H1 (cell line): Measurements from ENCODE around the gene RPP25L. TPM values are rescaled to one million over a fixed set of nuclear protein-coding genes. Genes with fewer than 3 reads are reported as not detected.

Experiments used
- CTCF ChIA-PET: fragments of 300-600 bp; sonication (Branson Sonifier 250); formaldehyde crosslinking; loops from one replicate; lab custom pipeline; 2021; ENCODE audit not compliant: partially characterized antibody; lab: Charles Lee
- POLR2A ChIA-PET: fragments of 300-600 bp; sonication (Branson Sonifier 250); formaldehyde crosslinking; loops from one replicate; lab custom pipeline; 2021; ENCODE audit warnings: inconsistent platforms; ENCODE audit not compliant: partially characterized antibody; lab: Charles Lee
- DNase-seq, 2 experiments: peaks; one replicate each; pipeline versions ENCODE4 v3.0.0 to v3.0.0-alpha.2; 2010 to 2022; ENCODE audit warnings: low spot score in 2 of 2, low read depth in 1 of 2, mixed read lengths in 1 of 2
- FAIRE-seq: peaks from 2 replicates; lab custom pipeline; 2011; peaks lifted over from hg19 to GRCh38; lab: Jason Lieb, UNC
- H2AFZ ChIP-seq: 2 replicates; pipeline ENCODE4 v1.8.1; 2012; ENCODE audit warnings: low read length, inconsistent platforms
- H2AK5ac ChIP-seq: 2 replicates; pipeline ENCODE4 v1.6.1; 2013; ENCODE audit warnings: low read depth, low read length
- H2BK120ac ChIP-seq: replicated peaks from 2 replicates; pipeline ENCODE3; 2013; ENCODE audit warnings: low read depth, low read length, inconsistent platforms
- H2BK12ac ChIP-seq: 2 replicates; pipeline ENCODE4 v1.6.1; 2013; ENCODE audit warnings: low read depth, low read length
- H2BK15ac ChIP-seq: 2 replicates; pipeline ENCODE4 v1.6.1; 2013; ENCODE audit warnings: low read length
- H2BK20ac ChIP-seq: 2 replicates; pipeline ENCODE4 v1.6.1; 2013; ENCODE audit warnings: low read length
- H2BK5ac ChIP-seq: 2 replicates; pipeline ENCODE4 v1.6.1; 2013; ENCODE audit warnings: low read depth, low read length
- H3K14ac ChIP-seq: 2 replicates; pipeline ENCODE4 v1.6.1; 2013; ENCODE audit warnings: inconsistent platforms; ENCODE audit not compliant: insufficient read length
- H3K18ac ChIP-seq: 2 replicates; pipeline ENCODE4 v1.6.1; 2013; ENCODE audit warnings: low read length; ENCODE audit errors: extremely low read depth
- H3K23ac ChIP-seq: 2 replicates; pipeline ENCODE4 v1.6.1; 2013; ENCODE audit warnings: inconsistent platforms; ENCODE audit not compliant: insufficient read length
- H3K23me2 ChIP-seq: 2 replicates; pipeline ENCODE4 v1.6.1; 2013; ENCODE audit warnings: low read depth, low read length
- H3K27ac ChIP-seq: 2 replicates; pipeline ENCODE4 v1.6.1; 2011; ENCODE audit warnings: low read depth, low read length, inconsistent platforms
- H3K27me3 ChIP-seq, 4 experiments: replicated peaks in 1 of 4; 1 replicate in 1 of 4; 2 replicates in 3 of 4; pipeline versions ENCODE4 v1.6.1 to v1.8.1; 2011 to 2013; ENCODE audit warnings: low read length in 3 of 4, mild to moderate bottlenecking in 3 of 4, inconsistent platforms in 2 of 4, mixed read lengths in 2 of 4, moderate library complexity in 1 of 4; ENCODE audit not compliant: control insufficient read depth in 3 of 4, insufficient read depth in 3 of 4; ENCODE audit errors: extremely low read depth in 1 of 4
- H3K36me3 ChIP-seq, 4 experiments: 2 replicates each; pipeline versions ENCODE4 v1.6.1 to v1.8.1; 2011 to 2013; ENCODE audit warnings: mild to moderate bottlenecking in 4 of 4, low read length in 3 of 4, moderate library complexity in 2 of 4, control low read depth in 1 of 4, inconsistent platforms in 1 of 4; ENCODE audit not compliant: insufficient read depth in 4 of 4, control insufficient read depth in 2 of 4
- H3K4ac ChIP-seq: replicated peaks from 2 replicates; pipeline ENCODE3; 2013; ENCODE audit warnings: low read length, low read depth, mixed read lengths, inconsistent platforms; ENCODE audit not compliant: insufficient read length
- H3K4me1 ChIP-seq, 4 experiments: replicated peaks in 1 of 4; 1 replicate in 1 of 4; 2 replicates in 3 of 4; pipeline versions ENCODE4 v1.6.1 to v1.8.1; 2011 to 2013; ENCODE audit warnings: low read length in 3 of 4, inconsistent platforms in 2 of 4, mixed read lengths in 1 of 4; ENCODE audit not compliant: insufficient read depth in 4 of 4, control insufficient read depth in 3 of 4
- H3K4me2 ChIP-seq, 2 experiments: 2 replicates each; pipeline versions ENCODE4 v1.6.1 to v1.8.1; 2011 to 2013; ENCODE audit warnings: low read depth in 2 of 2, low read length in 2 of 2, control low read depth in 1 of 2, inconsistent platforms in 1 of 2, mild to moderate bottlenecking in 1 of 2; ENCODE audit not compliant: insufficient read depth in 1 of 2
- H3K4me3 ChIP-seq, 4 experiments: fragments of 200-600, 300-600 bp in 1 of 4; sonication (generic), shearing (Covaris generic), sonication (Bioruptor Twin) in 1 of 4; 2 replicates each; pipeline versions ENCODE4 v1.5.1 to v1.8.1; 2011 to 2016; ENCODE audit warnings: low read length in 4 of 4, low read depth in 3 of 4, control low read depth in 2 of 4, inconsistent platforms in 2 of 4, mild to moderate bottlenecking in 2 of 4, mixed read lengths in 1 of 4, moderate library complexity in 1 of 4; ENCODE audit not compliant: insufficient read depth in 2 of 4; ENCODE audit errors: extremely low read depth in 1 of 4
- H3K56ac ChIP-seq: replicated peaks from 2 replicates; pipeline ENCODE3; 2013; ENCODE audit warnings: low read depth, mild to moderate bottlenecking, mixed read lengths, low read length, inconsistent platforms; ENCODE audit not compliant: insufficient read length
- H3K79me1 ChIP-seq: 2 replicates; pipeline ENCODE4 v1.6.1; 2013; ENCODE audit warnings: low read depth, low read length, control low read depth
- H3K79me2 ChIP-seq, 2 experiments: 2 replicates each; pipeline versions ENCODE4 v1.6.1 to v1.8.1; 2012 to 2013; ENCODE audit warnings: low read length in 2 of 2, mild to moderate bottlenecking in 2 of 2, inconsistent platforms in 1 of 2; ENCODE audit not compliant: insufficient read depth in 2 of 2, control insufficient read depth in 1 of 2
- H3K9ac ChIP-seq, 4 experiments: replicated peaks in 1 of 4; 1 replicate in 1 of 4; 2 replicates in 3 of 4; pipeline versions ENCODE4 v1.6.1 to v1.8.1; 2011 to 2013; ENCODE audit warnings: low read depth in 3 of 4, low read length in 3 of 4, control low read depth in 2 of 4, mild to moderate bottlenecking in 2 of 4, moderate library complexity in 2 of 4, inconsistent platforms in 1 of 4; ENCODE audit errors: extremely low read depth in 1 of 4
- H3K9me3 ChIP-seq, 2 experiments: 2 replicates each; pipeline versions ENCODE4 v1.6.1 to v1.8.1; 2012 to 2013; ENCODE audit warnings: mild to moderate bottlenecking in 2 of 2, moderate library complexity in 2 of 2, control low read depth in 1 of 2, inconsistent platforms in 1 of 2, low read depth in 1 of 2, low read length in 1 of 2, mixed read lengths in 1 of 2; ENCODE audit not compliant: insufficient read depth in 2 of 2
- H4K20me1 ChIP-seq, 2 experiments: replicated peaks in 1 of 2; 2 replicates each; pipeline versions ENCODE3 to v1.8.1; 2011 to 2013; ENCODE audit warnings: inconsistent platforms in 2 of 2, low read length in 2 of 2, mild to moderate bottlenecking in 1 of 2; ENCODE audit not compliant: insufficient read depth in 2 of 2, control insufficient read depth in 1 of 2
- H4K5ac ChIP-seq: 2 replicates; pipeline ENCODE4 v1.6.1; 2013; ENCODE audit warnings: low read length, low read depth, mixed read lengths, inconsistent platforms; ENCODE audit not compliant: insufficient read length
- H4K8ac ChIP-seq: 2 replicates; pipeline ENCODE4 v1.8.0; 2013; ENCODE audit warnings: mild to moderate bottlenecking, moderate library complexity, low read length, inconsistent platforms; ENCODE audit not compliant: insufficient read depth; ENCODE audit errors: extremely low read depth
- H4K91ac ChIP-seq: replicated peaks from 2 replicates; pipeline ENCODE3; 2013; ENCODE audit warnings: low read length, mixed read lengths, inconsistent platforms; ENCODE audit not compliant: insufficient read length
- BCL11A ChIP-seq, 2 experiments: IDR thresholded peaks; one replicate each; pipeline ENCODE4 v1.6.1; 2011; ENCODE audit warnings: low read depth in 2 of 2, low read length in 2 of 2, mild to moderate bottlenecking in 2 of 2
- CTBP2 ChIP-seq: IDR thresholded peaks from 2 replicates; pipeline ENCODE4 v1.7.0; 2011; ENCODE audit warnings: borderline replicate concordance, mild to moderate bottlenecking, moderate library complexity, mixed read lengths, low read length; ENCODE audit not compliant: insufficient read depth, insufficient read length
- EZH2 ChIP-seq: fragments of 200-600 bp; sonication (generic); IDR thresholded peaks from 2 replicates; pipeline ENCODE4 v1.7.1; 2012; ENCODE audit warnings: low read depth, mild to moderate bottlenecking, moderate library complexity, low read length, inconsistent platforms; ENCODE audit not compliant: severe bottlenecking
- KDM4A ChIP-seq: IDR thresholded peaks from one replicate; pipeline ENCODE4 v1.7.1; 2012; ENCODE audit warnings: low read depth, mild to moderate bottlenecking, moderate library complexity, low read length, inconsistent platforms; ENCODE audit not compliant: severe bottlenecking
- NRF1 ChIP-seq: IDR thresholded peaks from 2 replicates; pipeline ENCODE4 v1.6.1; 2011; ENCODE audit warnings: mild to moderate bottlenecking, low read depth, low read length, improper control_type of control experiment
- RAD21 ChIP-seq, 2 experiments: IDR thresholded peaks in 1 of 2; conservative IDR thresholded peaks in 1 of 2; 2 replicates each; pipeline ENCODE4 v1.6.1; 2011; ENCODE audit warnings: low read depth in 2 of 2, low read length in 2 of 2, improper control_type of control experiment in 1 of 2, inconsistent platforms in 1 of 2, mild to moderate bottlenecking in 1 of 2, moderate library complexity in 1 of 2
- SUZ12 ChIP-seq: fragments of 200-600 bp; sonication (generic); IDR thresholded peaks from 2 replicates; pipeline ENCODE4 v1.6.1; 2012; ENCODE audit warnings: mild to moderate bottlenecking, inconsistent platforms, low read length, moderate library complexity, mixed read lengths
- YY1 ChIP-seq: IDR thresholded peaks from 2 replicates; pipeline ENCODE4 v1.6.1; 2011; ENCODE audit warnings: low read depth, mild to moderate bottlenecking, low read length
- WGBS, 2 experiments: shearing (Covaris generic) in 1 of 2; methylation state at CpG; one replicate each; pipeline versions ENCODE4 v1.1.6 to v1.1.7; 2013 to 2015; ENCODE audit warnings: low lambda C conversion rate in 2 of 2, mixed read lengths in 2 of 2, inconsistent platforms in 1 of 2, low coverage in 1 of 2, missing lambda C conversion rate in 1 of 2; ENCODE audit not compliant: insufficient replicate concordance in 2 of 2, insufficient coverage in 1 of 2, insufficient read length in 1 of 2; ENCODE audit errors: extremely low coverage in 1 of 2, missing lambda C conversion rate in 1 of 2; 5-methylcytosine and 5-hydroxymethylcytosine counted together
- polyA plus RNA-seq, 7 experiments: library from polyadenylated mRNA; depleted of rRNA in 3 of 7; stranded (reverse) in 5 of 7; unstranded in 2 of 7; fragments of >200 nt in 5 of 7; fragments of 200-250 nt in 2 of 7; gene quantifications; 1 replicate in 5 of 7; 2 replicates in 1 of 7; 4 replicates in 1 of 7; pipeline versions ENCODE4 v1.2.1 to v1.2.3, GENCODE V29; 2011 to 2013; ENCODE audit warnings: missing spikeins in 2 of 7, mixed read lengths in 2 of 7
- total RNA-seq: library from RNA; stranded (reverse); fragmentation: NEBNext Ultra II Directional; extraction: Animal tissue kit (Norgen Biotek cat#: 25700); gene quantifications from 2 replicates; pipeline ENCODE4 v1.2.1, GENCODE V29; 2021
- TF ChIP-seq, protein P1 (sequence below): IDR thresholded peaks from 2 replicates; pipeline ENCODE4 v1.6.1; 2012; ENCODE audit warnings: inconsistent platforms

The RPP25L gene
- total and polyA plus RNA-seq, 2 of the 8 experiments (the other 6 are each of a cell fraction or from before 2014, with no cell fraction given), result 21.6 to 75.0 TPM

DNA sequence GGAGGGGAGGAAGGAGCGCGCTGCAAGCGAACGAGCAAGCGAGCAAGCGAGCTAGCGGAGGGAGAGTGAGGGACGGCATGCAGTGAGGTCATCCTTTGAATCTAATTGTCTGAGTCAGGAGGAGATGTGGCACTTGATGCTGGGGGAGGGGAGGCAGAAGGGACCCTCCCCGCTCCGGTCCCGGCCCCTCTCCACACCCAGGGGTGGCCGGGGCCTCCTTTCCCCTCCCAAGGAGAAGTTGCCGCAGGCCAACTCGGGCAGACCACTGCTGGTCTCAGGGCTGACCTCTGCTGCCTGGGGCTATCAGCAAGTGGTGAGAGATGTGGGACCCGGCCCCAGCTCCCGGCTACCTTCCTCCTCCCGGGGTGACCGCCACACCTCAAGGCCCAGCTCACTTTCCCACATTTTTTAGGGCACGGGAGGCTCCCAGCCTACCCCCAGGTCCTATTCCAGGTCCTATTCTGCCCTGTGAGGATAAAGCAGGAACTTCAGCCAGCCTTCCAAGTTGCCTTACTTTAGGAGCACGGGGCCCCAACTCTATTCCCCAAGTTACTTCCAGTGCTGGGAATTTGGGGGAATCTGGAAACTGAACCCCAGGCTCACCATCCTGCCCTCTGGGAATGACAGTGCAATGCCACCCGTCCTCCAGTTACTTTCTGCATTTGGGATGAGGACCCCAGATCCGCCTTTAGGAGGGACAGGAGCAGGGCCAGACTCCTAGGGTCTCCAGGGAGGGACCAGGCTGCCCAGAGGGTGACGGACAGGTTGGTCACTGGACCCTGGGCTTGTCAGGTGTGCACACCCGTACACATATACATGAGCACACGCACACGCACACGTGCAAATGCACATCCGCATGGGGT, 33.4 kb downstream of the RPP25L start:
- Histone ChIP-seq H4K20me1 (peaks cover 0 to 5% of the 10 kb centered on the region in 2 experiments), H3K56ac (no peak overlapping the region), H3K14ac (no peak overlapping the region), H3K9ac (no peak overlapping the region), H2BK12ac (peak overlapping the region; percentile 96; the same call in 1 of the 2 replicates), H3K4me1 (peaks cover 12 to 45% (median 30%) of the 10 kb centered on the region in 4 experiments), H2BK15ac (peak overlapping the region; percentile 88; the same call in 1 of the 2 replicates), H2BK5ac (peak overlapping the region; percentile 60; the same call in 1 of the 2 replicates), H2AK5ac (no peak overlapping the region), H3K18ac (peak overlapping the region; percentile 71; the same call in 1 of the 2 replicates), H4K91ac (no peak overlapping the region), H3K36me3 (no peaks in the 10 kb centered on the region), H3K27ac (no peak overlapping the region), H3K4me2 (peak overlapping the region; percentile 84), H2BK120ac (peak overlapping the region; percentile 69), H3K27me3 (peaks cover 21 to 81% (median 65%) of the 10 kb centered on the region in 4 experiments), H2AFZ (no peak overlapping the region; the same call in 1 of the 2 replicates), H3K79me2 (no peaks in the 10 kb centered on the region), H4K8ac (no peak overlapping the region), H3K79me1 (no peaks in the 10 kb centered on the region), H3K9me3 (no peaks in the 10 kb centered on the region), H3K23me2 (peaks cover 19% of the 10 kb centered on the region; the same call in 1 of the 2 replicates), H4K5ac (no peak overlapping the region), H2BK20ac (0 out of 2 replicates have a peak overlapping the region, but pooled peaks have one; percentile 48), H3K4me3 (peak overlapping the region; percentile 24 to 55 (median 44)), H3K23ac (no peak overlapping the region), H3K4ac (peak overlapping the region; percentile 33)
- FAIRE-seq, result no peak
- CTCF ChIA-PET, result interaction anchor here (0.7 to 13.8 kb wide), 14 partner anchors 9 to 97 kb away, joined by 3 to 241 read pairs (median 4); partner anchors contain the start of gene CNTFR
- POLR2A ChIA-PET, result interaction anchor here (1.0 to 5.6 kb wide), 8 partner anchors 10 to 59 kb away, joined by 3 to 36 read pairs (median 4); partner anchors contain the start of genes ARID3C, CNTFR and SIGMAR1
- DNase-seq, result peak in 1 of 2 experiments; percentile 74
- WGBS, 2 experiments, result 7% methylated on average over 20 of the region's 28 CpGs; no CpG with 5 or more reads in 1 of the 2 experiments
- no peak for TF ChIP-seq CTBP2
- TF ChIP-seq YY1, result no peak
- no peak for TF ChIP-seq RAD21 (IDR thresholded peaks at IDR 0.05 in 1 of 2, conservative IDR thresholded peaks at IDR 0.05 in 1 of 2; ENCODE audit: low read depth in 2 of 2, low read length in 2 of 2)
- no peak for TF ChIP-seq NRF1
- TF ChIP-seq BCL11A (IDR thresholded peaks at IDR 0.05; ENCODE audit: low read depth in 2 of 2, low read length in 2 of 2), result no peak
- peak; percentile 61 for TF ChIP-seq KDM4A
- TF ChIP-seq, protein P1, sequence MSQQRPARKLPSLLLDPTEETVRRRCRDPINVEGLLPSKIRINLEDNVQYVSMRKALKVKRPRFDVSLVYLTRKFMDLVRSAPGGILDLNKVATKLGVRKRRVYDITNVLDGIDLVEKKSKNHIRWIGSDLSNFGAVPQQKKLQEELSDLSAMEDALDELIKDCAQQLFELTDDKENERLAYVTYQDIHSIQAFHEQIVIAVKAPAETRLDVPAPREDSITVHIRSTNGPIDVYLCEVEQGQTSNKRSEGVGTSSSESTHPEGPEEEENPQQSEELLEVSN, result peak; percentile 48; the same call in 1 of the 2 replicates
- TF ChIP-seq EZH2, result peak; percentile 74
- peak; percentile 76 for TF ChIP-seq SUZ12
